Fibroblast of skin of abdomen (primary cell): ENCODE measurements around the gene SLC38A10.
A peak's percentile ranks its signal among the peaks of the same experiment; 100 is the strongest.

ENCODE experiments used
- DNase-seq: peaks from one replicate; pipeline ENCODE4 v3.0.0-alpha.2; 2013

The SLC38A10 gene

DNA sequence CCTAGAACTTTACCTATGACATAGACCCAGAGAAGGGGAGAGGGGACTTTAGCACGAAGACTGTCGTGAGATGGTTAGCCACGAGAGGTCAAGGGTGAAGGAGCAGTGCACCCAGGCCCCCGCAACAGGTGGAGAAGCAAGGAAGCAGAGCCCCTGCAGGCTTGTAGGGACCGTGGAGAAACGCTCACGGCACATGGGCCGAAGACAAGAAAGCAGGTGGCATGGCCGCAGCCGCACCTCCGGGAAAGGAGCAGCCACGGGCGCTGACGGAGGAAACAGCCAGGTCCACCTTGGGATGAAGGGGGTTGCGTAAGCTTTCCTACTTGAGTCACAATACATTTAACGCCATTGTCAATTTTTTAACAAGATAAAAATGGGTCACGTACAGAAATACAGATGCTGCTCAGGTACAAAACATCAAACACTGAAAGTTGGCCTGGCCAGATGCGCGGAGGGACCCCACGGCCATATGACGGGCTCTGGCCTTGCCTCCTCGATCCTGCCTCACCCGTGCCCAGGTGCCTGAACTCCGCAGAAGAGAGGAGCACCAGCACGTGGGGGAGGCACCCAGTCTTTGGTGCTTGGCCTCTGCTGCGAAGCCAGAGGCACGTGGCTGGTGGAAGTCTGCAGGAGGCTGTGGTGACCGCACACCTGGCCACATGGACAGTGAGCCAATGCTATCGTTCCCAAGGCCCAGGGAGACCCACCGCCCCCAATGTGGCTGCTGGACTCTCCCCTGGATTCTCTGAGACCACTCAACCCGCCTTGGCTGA is 21.2 kb downstream of the SLC38A10 start:
- DNase-seq = no peak

DNA sequence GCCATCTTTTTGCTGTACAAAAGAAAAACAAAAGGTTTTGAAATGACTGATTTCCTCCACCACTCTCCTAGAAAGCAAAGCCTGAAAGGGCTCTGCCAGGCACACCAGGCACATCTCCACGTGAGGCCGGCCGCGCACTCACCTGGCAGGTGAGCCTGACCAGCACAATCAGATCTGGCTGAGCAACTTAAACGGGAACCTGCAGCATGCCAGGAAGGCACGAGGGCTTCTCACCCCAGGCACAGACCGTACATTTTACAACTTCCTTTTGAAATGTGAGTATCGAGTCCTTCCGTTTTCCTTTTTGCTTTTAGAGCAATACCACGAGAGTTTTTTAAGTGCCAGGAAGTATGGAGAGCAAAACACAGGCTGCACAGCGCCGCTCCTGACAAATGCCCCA is 22.5 kb downstream of the SLC38A10 start:
- no peak for DNase-seq

DNA sequence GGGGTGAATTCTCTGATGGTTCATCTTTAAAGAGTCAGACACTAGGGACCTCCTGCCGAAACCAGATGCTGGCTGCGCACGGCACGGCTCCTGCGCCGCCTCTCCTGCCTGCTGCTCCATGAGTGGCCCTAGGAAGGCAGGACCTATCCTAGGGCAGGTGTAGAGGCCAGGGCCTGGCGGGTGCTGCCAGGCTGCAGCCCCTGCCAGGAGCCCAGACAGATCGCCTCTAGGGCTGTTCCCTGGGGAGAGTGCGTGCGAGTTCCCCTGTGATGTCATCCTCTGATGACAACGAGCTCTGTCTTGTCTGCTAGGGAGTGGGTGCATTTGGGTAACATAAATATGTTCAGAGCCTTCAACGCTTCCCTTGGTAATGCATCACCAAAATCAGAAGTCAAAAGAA is 23.9 kb downstream of the SLC38A10 start:
- no peak for DNase-seq

DNA sequence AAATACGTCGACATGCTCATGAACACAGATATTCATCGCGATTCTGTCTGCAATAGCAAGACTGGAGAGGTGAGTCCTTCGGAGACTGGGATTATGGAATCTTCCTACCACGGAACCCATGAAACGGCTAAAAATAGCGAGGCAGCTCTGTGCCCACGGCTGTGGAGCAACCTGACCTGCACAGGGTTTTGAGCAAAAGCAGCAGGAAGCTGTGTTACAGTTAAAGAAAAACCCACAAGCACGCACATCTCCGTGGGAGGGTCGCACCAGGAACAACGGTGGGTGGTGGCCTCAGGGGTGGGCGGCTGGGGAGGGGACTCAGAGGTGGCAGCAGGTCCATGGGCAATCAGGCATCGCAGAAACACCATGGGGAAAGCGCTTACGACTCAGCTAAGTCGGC is 24.8 kb downstream of the SLC38A10 start:
- DNase-seq = no peak

DNA sequence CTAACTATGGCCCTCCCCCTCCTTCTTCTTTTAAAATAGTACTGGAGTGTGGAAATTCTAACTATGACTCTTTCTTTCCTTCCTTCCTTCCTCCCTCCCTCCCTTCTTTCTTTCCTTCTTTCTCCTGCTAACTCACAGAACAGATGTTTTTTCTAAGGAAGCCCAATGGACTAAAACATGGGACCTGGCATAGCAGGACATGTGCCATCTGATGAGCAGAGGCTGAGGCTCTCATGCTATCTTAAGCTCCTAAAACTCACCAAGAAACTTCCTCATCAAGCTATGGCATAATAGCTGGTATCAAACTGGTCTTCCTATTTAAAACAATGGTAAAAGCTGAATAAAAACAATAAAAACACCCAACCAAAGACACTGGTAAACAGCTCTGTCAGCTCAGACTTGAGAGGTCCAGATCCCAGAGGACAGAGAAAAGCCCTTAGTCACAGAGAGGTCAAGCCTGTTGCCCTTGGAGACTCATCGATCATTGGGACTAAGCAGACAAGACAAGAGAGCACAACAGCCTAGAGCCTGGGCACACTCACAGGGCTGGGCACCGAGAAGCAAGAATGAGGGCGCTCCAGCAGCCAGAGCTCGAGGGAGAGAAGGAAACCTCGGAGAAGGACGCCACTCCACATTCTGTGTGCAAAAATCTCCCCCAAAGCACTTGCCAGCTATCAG is 27.6 kb downstream of the SLC38A10 start:
- no peak for DNase-seq

DNA sequence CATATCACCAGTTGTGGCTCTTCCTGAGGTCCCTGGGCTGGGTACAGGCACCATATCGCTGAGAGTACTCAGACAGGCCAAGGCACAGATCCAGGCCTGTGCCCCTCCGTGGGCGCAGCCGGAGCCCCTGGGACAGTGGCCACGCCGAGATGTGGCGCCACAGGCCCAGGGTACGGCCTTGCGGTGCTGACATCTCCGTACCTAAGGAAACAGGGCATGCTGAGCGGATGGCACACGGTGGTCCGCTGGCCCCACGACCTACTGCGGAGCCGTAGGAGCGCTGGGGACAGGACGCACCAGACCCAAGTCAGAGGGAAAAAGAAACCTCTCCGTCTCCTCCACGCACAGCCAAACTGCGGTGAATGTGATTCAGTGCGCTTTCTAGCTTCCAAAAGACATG is 29.5 kb downstream of the SLC38A10 start:
- no peak for DNase-seq

DNA sequence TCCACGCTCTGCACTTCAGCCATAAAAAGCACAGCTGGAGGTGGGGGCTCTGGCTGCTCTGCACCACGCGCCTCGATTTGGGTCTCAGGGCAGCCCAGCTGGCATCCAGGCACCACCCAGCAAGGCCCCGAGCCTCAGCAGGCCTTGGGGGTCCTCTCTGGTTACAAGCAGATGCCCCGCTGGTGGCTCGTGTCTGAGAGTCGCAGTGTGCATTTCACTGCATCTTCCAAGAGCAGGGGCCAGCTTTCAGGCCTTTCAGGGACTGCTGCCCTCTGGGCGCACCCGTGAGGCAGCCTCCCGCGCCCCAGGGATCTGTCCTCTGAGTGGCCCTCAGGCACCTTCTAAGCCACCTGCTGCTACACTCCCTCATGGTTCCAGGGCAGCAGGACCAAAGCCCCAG is 30.5 kb downstream of the SLC38A10 start:
- no peak for DNase-seq

DNA sequence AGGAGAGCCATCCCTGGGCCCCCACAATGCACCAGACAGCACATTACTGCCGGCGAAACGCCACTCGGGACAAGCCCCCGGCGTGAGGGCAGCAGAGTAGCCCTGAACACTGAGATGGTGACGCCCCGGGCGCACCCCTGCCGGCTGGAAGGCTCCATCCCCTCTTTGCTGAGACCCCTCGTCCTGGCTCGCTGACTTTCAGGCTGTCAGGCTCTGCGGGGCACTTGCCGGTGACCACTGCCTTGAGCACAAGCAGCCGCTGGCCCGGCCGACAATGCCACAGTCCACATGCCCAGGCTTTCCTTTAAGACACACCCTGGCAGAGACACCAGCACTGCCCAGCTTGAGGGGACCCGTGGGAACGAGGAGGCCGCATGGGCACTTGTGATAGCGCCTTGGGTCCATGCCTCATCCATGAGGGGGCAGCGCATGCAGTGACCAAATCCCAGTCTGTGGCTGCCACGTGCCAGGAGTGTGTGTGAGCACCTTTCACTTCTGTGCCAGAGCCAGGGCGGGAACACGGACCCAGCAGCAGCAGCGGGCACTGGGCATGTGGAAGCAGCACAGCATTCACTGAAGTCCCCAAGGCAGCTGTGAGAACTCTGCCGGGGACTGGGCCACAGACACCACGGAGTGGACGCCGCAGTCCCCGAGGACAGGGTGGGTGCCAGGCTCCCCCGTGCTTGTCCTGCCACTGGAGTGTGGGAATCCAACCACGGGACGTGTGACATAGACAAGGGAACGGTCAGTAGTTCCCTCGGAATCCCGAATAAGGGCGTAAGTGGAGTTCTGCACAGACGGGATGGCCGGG is 31.5 kb downstream of the SLC38A10 start:
- no peak for DNase-seq

DNA sequence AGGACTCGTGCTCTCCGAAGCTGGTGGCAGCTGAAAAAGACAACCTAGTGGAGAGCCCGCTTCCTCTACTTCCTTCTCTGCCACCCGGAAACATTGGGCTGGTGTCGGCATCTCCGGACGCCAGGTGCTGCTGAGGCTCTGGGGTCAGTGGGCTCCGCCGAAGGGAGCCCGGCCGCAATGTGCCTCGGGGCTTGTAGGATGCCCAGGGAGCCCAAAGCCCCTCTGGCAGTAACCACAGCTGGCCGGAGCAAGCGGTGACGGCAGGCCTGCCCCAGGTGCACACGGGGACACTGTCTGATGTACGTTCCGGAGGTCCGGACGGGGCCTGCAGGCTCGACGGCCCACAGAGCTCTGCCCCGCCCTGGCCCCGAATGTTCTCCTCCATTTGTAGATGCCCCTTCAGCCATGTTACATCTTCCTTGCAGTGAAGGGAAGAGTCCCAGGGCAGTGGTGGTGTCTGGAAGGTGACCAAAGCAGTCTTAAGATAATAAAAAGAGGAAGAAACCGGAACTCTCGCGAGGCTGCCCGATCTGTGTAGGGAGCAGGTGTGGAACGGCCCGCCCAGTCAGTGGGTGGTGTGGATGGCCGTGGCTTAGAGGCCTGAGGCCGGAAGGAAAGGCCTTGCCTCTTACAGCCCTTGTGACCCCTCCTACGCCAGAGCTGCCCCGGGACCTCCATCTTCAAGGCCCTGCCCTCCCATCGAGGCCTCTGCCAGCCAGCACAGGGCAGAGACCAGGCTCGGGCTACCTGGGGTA is 33.3 kb downstream of the SLC38A10 start:
- no peak for DNase-seq

DNA sequence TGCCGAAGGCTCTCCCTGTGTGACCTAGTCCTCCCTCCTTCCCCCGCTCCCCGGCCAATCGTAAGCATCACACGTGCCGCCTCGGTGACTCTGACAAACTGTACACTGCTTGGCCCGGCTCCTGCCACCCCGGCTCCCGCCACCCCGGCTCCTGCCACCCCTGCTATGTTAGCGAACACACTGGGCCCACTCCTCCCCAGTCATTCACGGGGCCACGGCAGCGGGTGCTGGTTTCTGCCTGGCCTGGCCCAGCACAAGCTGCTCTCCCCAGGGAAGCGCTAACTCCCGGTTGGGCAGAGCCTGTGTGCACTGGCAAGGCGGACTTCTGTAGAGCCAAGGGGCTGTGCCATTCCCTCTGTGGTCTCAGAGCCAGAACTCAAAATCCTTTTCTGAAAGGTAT is 34.0 kb downstream of the SLC38A10 start:
- no peak for DNase-seq

DNA sequence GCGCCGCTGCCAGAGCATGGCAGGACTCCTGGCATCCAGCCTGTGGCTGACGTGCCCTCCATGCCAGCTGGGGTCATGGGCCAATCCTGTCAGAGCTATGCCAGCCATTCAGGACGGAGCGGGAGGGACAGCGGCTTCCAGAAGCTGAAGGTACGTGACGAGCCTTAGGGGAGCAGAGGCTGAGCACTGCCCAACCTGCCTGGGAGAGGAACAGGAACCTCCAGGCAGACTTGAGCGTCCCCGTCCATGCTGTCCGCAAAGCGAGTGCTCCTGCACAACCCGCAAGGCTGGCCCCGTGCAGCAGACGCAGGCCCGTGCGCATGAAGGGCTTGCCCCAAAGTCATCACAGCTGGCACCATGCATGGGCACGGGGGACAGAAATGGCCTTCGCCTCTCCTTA is 34.5 kb downstream of the SLC38A10 start:
- no peak for DNase-seq

DNA sequence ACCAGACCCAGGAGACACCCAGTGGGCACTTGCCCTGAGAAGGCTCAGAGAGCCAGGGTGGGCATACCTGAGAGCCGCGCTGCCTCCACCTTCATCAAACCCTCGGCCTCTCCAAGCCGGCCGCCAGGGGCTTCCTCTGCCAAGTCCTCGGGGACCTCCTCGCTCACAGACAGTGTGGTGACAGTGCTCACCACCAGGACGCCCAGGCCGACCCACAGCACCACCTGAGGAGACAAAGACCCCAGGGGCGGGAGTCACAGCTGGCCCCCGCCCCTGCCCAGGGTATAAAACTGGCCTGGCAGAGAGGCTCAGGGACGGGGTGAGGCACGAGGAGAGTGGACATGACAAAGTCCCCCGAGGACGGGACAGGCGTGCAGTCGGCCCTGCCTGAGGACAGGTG is 34.9 kb downstream of the SLC38A10 start:
- no peak for DNase-seq

DNA sequence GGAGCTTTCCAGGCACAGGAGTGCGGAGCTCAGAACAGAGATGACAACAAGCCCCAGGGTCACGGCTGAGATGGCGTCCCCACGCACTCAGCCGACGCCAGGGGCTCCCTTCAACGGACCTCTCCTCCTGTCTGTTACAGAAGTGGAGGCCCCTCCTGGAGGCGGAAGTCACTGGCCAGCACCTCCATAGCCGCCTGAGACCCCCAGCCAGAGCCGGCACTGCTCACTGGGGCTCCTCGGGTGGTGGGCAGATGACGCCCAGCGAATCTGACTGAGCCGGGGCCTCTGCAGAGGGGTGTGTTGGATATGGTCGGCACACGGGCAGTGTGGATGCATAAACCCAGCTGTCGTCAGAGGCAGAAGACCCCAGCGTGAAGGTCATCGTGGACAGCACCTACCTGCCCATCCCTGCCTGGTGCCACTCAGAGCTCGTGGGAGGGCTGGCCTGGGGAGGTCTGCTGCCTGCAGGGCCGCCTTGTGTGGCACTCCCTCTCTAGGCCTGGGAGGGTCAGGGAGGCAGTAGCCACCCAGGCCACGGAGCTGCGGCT is 36.0 kb downstream of the SLC38A10 start:
- DNase-seq = no peak

DNA sequence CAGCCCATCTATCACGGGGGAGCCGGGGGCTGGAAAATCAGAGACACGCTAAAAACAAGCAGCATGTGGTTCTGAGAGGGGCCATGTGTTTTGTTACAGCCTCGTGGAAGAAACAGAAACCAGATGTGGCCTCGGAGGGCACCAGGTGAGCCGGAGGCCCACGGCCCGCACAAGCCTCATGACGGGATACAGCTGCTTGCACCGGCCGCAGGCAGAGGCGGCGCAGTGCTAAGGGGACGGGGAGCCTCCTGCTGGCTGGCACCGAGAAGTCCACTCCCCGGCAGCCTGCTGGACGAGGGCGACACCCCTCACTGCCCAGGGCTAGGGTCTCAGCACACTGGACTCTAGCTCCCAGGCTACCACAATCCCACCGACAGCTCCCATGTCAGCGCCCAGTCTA is 36.8 kb downstream of the SLC38A10 start:
- no peak for DNase-seq

DNA sequence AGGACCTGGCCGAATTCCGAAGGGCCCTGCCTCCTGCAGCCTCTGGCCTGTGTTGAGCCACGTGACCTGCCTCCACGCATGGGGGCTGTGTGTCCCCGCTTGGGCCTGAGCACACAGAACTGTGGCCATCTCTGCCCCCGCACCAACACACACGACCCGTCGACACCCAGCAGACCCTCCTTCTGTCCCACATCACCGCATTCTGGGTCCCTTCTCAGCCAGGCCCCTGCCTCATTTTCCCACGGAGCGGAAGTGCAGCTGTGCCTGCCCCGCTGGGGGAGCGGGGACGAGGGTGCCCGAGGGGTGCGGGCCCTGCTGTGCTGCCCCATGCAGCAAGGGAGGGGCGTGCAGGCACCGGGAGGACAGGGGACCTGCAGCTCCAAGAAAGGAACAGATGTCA is 37.6 kb downstream of the SLC38A10 start:
- no peak for DNase-seq

DNA sequence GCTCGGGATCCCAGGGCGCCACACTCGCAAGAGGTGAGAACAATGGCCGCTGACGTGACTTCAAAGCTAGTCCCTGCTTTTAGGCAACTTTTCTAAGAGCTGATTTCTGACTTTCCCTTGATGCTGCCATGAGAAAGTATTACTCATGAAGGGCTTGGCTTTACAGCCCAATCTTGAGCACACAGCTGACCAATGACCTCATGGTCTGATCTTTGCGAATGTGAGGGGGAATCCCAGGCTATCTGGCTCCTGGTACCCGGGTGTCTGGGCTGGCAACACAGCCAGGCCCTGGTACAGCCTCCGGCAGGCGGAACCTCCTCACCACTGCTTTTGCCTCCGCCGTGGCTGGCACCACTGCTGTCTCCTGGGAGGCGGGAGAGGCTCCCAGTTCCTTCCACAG is 38.5 kb downstream of the SLC38A10 start:
- DNase-seq = no peak

DNA sequence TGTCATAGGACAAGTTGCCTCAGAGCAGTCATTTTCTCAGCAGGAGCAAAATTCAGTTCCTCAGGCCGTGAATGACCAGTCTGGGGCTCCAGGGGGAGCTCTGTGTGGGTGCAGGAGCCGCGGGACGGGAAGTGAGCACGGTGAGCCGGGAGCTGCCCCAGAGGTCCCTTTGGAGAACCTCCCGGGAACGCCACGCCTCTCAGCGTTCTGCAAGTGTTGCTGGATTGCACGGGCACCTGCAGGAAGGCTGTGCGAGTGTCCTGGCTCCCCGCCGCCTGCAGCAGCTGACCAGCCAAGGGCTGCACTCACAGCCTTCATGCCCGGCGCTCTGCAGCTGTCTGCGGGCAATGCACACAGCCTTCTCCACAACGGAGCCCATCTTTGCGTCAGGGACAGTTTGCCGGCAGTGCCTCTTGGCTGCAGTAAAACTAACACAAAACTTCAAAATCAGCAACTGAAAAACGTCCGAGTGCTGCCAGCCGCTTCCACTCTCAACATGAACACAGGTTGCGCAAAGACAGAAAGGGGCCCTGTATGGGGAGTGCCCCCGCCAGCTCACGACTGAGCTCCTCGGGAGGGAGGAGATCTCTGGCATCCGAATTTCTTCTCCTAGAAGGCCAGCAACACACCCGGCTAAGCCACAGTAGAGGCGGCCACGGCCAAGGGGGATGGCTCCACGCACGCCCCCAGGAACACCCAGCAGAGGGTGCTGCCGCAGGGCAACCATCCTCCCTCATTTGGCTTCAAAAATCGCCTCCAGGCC is 40.0 kb downstream of the SLC38A10 start:
- peak; percentile 69 for DNase-seq

DNA sequence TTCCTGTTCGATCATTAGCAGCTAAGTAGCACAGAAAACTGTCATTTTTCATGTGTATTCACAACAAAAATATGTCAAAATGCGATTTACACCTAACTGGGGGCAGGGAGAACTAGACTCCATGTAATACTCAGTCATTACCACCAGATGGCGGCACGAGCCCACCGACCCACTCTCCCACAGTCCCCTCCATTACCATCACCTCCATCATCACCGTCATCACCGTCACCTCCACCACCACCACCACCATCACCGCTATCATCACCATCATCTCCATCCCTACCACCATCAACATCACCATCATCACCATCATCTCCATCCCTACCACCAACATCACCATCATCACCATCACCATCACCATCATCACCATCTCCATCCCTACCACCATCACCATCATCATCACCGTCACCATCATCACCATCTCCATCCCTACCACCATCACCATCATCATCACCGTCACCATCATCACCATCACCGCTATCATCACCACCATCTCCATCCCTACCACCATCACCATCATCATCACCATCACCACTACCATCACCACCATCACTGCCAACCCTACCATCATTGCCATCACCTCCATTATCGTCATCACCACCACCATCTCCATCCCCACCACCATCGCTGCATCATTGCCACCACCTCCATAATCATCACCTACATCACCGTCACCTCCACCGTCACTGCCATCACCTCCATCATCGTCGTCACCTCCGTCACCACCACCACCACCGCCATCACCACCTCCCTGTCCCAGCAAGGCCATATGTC is 41.6 kb downstream of the SLC38A10 start:
- DNase-seq = peak; percentile 38

DNA sequence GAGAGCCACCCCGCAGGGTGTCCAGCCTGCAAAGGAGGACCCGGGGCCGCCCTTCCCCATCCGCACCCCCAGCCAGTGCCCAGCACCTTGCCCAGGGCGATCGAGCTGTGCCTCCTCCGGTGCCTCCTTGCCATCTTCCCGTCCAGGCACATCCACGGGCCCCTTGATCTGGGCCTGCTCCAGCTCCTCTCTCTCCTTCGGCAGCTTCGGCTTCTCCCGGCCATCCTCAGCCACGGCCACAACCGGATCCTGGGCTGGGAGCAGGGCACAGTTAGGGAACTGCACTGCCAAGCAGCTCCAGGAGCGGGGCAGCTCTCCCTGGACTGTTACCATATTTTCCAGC is 42.1 kb downstream of the SLC38A10 start:
- DNase-seq = no peak

DNA sequence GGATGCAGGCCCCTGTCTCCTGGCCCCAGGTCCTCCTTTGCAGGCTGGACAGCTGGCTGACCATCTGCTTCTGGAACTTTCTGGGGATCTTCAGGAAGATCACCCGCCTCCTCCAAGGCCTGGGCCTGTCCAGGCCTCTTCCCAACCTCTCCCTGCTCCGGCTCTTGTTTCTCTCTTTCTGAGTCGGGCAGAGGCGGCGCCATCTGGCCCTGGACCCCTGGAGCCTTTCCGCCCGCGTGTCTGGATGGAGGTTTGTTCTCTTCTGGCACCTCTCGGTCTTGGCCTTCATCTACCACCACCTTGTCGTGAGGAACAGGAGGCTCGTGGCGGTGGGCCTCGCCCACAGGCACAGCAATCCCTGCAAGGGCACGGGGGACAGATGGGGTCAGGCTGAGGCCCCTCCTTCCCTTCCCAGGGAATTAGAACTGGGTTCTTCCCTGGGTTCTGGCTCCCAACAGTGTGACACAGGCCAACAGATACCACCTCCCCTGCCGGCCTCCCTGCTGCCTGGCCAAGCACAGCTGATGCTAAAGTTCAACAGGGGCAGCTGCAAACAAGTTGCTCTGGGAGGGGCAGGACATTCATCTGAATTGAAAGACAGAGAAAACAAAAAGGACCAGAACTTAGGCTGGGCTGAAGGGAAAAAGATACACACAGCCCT is 42.7 kb downstream of the SLC38A10 start:
- no peak for DNase-seq
